GM11168 (cell line): ENCODE measurements around the gene RGPD3.
"Not testable (repeated sequence)": the region's sequence is repeated elsewhere in the genome, so short reads cannot be mapped to it uniquely, and the experiment has no call there.

Source experiments
- in situ Hi-C: fragments of 300-500 bp; cut with MboI; formaldehyde crosslinking; loops from one replicate; pipeline ENCODE4 v1.12.0; 2022; ENCODE audit warnings: low sequenced_read_pairs; ENCODE audit not compliant: unreplicated experiment

RGPD3 gene

DNA sequence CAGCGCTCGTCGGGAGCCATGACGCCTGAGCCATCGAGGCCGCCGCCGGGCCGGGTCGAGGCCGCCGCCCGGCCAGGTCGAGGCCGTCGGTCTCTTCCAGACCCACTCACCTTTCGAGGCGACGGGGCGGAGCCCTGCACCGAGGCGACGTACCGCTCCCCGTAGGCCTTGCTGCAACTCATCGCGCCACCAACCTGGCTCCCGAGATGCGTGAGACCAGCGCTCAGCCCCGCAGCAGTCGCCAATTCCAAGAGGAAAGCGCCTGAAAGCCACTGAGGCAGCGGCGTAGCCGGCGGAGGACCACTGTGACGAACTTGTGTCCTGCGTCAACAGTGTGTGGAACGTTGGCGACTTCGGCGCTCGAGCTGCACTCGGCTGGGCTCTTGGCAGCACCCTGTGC, at the start of gene RGPD3:
Gene RGPD3, minus strand, starts transcription at position 307 of the 400 bp plus-strand sequence. Its CDS starts 125 bp downstream, at position 182.
- in situ Hi-C loops = not testable (repeated sequence)

GRCh38 chr2:106517329-106517728, 49.1 kb upstream of the RGPD3 start:
- in situ Hi-C loops = no loop called here

- in situ Hi-C loops = no loop called here
Observed at GRCh38 chr2:106516864-106517263, 48.7 kb upstream of the RGPD3 start.

GRCh38 chr2:106516436-106516835, 48.2 kb upstream of the RGPD3 start:
- in situ Hi-C loops = no loop called here

- in situ Hi-C loops = not testable (repeated sequence)
Observed at GRCh38 chr2:106514827-106515226, 46.6 kb upstream of the RGPD3 start.

GRCh38 chr2:106513391-106513790, 45.2 kb upstream of the RGPD3 start:
- in situ Hi-C loops = not testable (repeated sequence)

GRCh38 chr2:106511934-106512333, 43.7 kb upstream of the RGPD3 start:
- in situ Hi-C loops = not testable (repeated sequence)

DNA sequence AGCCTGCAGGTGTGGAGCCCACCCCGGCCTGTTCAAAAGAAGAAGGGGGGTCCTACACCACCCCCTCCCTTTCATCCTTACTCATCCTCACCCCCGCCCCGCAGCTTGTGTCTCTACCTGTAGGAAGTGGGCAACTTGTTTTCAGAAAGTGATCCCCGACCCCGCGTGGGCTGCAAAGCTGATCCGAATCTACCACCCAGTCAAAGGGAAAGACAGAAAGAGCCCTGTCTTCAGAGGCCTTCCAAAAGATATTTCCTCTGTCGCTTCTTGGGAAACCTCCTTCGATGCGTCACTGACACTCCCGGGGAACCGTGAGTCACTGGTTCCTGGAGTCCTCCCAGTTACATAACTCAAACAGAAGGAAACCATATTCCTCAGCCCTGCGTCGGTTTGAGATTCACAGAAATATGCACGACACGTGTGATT, 43.3 kb upstream of the RGPD3 start:
- in situ Hi-C loops = not testable (repeated sequence)

DNA sequence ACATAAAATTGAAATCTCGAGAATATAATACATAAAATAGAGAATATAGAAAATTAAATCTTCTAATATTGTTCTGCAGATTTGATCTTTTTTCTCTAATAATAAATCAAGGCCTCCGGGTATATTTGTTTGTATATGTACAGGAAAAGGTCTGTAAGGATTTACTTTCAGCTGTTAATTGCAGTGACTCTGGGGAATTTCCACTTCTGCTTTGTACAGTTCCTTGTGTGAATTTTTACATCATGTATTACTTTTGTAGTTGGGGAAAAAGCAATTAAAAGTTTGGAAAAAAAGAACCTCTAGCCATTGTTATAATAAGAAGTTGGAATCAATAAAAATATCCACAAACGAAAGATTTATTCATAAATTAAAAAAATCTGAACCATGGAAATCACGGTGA, 42.6 kb upstream of the RGPD3 start:
- in situ Hi-C loops = not testable (repeated sequence)

GRCh38 chr2:106509374-106509770, 41.2 kb upstream of the RGPD3 start:
- in situ Hi-C loops = not testable (repeated sequence)

GRCh38 chr2:106508660-106509373, 40.6 kb upstream of the RGPD3 start:
- in situ Hi-C loops = not testable (repeated sequence)

DNA sequence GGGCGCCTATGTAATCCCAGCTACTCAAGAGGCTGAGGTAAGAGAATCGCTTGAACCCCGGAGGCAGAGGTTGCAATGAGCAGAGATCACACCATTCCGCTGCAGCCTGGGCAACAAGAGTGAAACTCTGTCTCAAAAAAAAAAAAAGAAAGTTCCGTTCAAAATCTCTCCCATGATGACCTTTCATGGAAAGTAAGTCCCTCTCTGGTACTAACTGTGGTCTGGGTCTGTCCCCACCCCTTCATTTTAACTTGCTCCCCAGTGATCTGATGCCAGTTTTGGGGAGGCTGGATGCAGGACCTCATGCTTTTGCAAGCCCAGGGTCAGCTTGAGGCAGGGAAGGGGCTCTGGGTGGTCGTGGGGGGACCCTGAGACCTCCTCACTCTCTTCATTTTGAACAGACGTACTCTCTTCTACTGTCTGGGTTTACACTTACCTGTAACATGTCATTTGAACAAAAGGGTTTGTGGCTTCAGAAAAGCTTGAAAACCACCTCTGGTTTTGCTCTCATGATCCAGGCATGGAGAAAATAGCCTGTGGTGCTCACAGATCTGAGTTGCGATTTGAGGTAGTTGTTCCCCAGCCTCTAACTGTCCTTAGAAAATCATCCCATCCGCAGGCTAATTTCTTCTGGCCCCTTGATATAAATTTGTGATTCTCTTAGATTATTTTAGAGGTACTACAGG, 37.9 kb upstream of the RGPD3 start:
- in situ Hi-C loops = not testable (repeated sequence)

GRCh38 chr2:106504787-106505186, 36.6 kb upstream of the RGPD3 start:
- in situ Hi-C loops = not testable (repeated sequence)

GRCh38 chr2:106504192-106504591, 36.0 kb upstream of the RGPD3 start:
- in situ Hi-C loops = not testable (repeated sequence)

DNA sequence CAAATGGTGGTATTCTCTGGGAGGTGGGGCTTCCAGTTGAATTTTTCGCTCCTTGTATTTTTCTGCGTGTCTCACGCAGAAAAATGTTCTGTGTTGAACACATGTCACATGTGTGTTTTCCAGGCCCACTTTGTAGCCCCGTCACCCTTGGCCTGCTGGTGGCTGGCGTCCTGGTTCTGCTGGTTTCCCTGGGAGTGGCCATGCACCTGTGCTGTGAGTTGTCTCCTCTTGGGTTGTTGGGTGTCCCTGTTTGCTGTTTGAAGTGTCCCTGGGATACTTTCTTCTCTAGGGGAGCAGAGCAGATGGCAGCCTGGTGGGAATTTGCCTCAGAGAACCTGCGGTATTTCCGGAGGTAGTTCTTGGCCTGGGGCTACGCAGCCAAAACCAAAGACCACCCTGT, 34.1 kb upstream of the RGPD3 start:
- in situ Hi-C loops = not testable (repeated sequence)

GRCh38 chr2:106500350-106500749, 32.1 kb upstream of the RGPD3 start:
- in situ Hi-C loops = not testable (repeated sequence)

- in situ Hi-C loops = not testable (repeated sequence)
Observed at GRCh38 chr2:106498549-106498948, 30.3 kb upstream of the RGPD3 start.

DNA sequence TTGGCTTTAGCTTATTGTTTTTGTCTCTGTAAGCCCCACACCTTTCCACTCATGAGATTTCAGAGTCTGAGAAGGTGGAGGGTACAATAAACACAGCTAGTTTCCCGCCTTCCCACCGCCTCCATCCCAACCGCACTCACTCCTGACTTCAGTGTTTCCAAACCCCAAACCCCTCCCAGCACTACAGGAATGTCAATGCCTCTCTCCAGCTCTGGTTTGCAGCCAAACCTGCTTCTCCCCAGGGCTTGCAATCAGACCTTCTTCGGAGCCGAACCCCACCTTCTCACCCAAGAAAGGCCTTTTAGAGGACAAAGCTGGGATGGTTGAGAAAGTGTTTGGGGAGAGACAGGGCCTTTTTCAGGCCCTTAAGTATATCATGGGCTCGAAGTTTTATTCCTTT, 24.7 kb upstream of the RGPD3 start:
- in situ Hi-C loops = not testable (repeated sequence)

- in situ Hi-C loops = not testable (repeated sequence)
Observed at GRCh38 chr2:106492399-106492798, 24.2 kb upstream of the RGPD3 start.

DNA sequence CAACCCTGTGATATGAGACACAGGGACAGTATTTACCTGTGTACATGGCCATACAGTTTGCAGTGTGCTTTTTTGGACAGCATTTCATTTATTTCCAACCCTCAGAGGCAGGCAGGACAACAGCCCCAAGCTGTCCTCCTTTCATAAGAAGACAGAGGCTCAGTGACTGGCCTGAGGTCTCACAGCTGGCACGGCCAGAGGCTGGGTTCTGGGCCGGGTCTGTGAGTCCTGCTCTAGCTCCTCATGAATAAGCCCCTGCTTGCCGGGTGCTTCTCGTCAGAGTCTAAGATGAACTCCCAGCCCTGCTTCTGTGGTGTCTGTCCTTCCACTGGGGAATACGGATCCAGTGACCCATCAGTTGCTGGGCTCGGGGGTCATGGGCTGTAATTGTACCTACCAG, 21.5 kb upstream of the RGPD3 start:
- in situ Hi-C loops = not testable (repeated sequence)

DNA sequence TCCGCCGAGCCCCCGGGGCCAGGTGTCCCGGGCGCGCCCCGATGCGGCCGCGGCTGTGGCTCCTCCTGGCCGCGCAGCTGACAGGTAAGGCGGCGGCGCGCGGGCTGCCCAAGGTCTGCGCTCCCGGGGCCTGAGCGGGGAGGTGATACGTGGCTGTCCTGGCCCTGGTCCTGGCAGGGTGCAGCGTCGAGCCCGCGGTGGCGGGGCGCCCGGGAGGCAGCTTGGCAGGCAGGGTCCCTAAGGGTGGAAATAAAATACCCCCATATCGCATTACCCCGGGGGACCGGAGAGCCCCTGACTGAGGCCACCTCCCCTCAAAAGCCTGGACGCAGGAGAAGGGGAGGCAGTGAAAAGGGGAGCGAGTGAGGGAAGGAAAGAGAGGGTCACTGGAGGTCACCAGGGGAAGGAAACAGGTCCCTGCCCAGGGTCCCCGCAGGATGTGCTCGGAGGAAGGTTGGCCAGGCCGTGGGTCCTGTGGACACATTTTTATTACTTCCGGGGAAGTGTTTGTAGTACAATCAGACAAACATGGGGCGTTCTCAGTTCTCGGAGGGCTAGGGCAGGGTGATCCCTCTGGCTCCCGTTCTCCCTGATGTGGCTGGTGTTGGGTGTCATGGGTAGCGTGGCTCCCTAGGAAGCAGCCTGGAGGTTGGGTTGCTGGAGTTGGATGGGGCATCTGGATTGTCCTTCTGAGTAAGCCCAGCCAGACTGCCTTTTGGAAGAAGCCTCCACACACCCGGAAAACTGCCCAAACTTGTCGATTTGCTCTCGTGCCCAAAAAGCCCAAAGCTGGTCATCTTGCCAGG, 19.4 kb upstream of the RGPD3 start:
- in situ Hi-C loops = not testable (repeated sequence)
